Inflammatory macrophage (primary cell): Measurements from ENCODE around the gene CHCHD6.

Source experiments
- DNase-seq, 2 donors: peaks; one replicate each; pipeline ENCODE4 v3.0.0-alpha.2; 2020 to 2022

Gene CHCHD6

GRCh38 chr3:126704494-126705214, 614 bp downstream of the CHCHD6 start:
- DNase-seq: no peak

GRCh38 chr3:126706631-126707030, 2.6 kb downstream of the CHCHD6 start:
- DNase-seq: no peak

- DNase-seq: no peak
Observed at GRCh38 chr3:126711121-126711760, 7.2 kb downstream of the CHCHD6 start.

- DNase-seq: no peak
Observed at GRCh38 chr3:126713199-126713598, 9.2 kb downstream of the CHCHD6 start.

- DNase-seq: no peak
Observed at GRCh38 chr3:126714276-126714900, 10.3 kb downstream of the CHCHD6 start.

DNA sequence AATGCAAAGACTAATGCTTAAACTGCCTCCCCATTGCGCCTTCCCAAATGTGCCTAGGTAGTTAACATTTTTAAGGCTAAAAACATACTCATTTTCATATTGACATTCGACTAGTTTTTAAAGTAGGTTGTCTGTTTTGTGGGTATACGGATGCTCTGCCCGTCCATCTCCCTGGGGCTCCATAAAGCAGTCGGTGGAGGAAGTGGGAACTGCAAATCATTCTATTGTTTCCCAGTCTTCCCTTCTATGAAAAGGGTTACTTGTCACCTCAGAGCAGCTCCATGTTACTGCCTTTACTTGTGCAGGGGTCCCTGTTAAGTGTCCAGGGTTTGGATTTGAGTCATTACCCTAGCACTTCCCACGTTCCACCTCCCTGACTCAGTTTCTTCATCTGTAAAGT, 10.9 kb downstream of the CHCHD6 start:
- no peak for DNase-seq

- DNase-seq: no peak
Observed at GRCh38 chr3:126715432-126715831, 11.4 kb downstream of the CHCHD6 start.

DNA sequence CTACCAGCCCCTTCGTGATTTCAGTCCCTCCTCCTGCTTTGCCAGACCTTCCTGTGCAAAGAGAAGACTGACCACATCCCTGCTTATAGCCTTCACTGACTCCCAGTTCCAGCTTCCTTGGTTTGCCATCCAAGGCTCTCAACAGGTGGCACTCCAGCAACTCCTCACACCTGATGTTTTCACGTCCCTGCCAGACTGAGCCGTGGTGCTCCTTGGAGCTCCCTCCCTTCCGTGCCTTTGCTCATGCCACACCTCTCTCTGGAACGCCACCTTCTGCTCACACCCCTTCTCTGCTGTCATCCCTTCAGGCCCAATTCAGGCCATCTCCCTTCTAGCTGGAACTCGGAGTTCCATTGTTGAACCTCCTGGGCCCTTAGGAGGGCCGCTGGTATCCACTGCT, 12.0 kb downstream of the CHCHD6 start:
- no peak for DNase-seq

GRCh38 chr3:126718561-126719445, 14.8 kb downstream of the CHCHD6 start:
- DNase-seq: no peak

- DNase-seq: no peak
Observed at GRCh38 chr3:126720596-126720995, 16.6 kb downstream of the CHCHD6 start.

DNA sequence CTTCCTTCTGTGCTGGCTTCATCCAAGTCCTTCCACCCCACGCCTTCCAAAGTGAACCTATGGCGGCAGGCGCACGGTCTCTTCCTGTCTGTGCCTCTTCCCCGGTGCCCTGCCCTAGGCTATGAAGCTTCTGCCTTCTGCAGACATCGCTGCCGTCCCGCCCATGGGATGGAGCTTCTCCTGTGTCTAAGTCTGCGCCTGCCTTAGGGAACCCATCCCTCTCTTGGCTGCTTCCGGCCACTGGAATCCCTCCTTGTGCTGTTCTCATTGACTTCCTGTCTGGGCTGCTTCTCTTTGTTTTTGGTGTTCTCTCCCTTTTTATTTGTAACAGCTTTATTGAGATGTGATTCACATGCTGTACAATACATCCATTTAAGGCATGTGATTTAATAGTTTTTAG, 17.2 kb downstream of the CHCHD6 start:
- no peak for DNase-seq

- no peak for DNase-seq
Observed at GRCh38 chr3:126723237-126723636, 19.2 kb downstream of the CHCHD6 start.

- no peak for DNase-seq
Observed at GRCh38 chr3:126723801-126724200, 19.8 kb downstream of the CHCHD6 start.

GRCh38 chr3:126728680-126729079, 24.6 kb downstream of the CHCHD6 start:
- no peak for DNase-seq

DNA sequence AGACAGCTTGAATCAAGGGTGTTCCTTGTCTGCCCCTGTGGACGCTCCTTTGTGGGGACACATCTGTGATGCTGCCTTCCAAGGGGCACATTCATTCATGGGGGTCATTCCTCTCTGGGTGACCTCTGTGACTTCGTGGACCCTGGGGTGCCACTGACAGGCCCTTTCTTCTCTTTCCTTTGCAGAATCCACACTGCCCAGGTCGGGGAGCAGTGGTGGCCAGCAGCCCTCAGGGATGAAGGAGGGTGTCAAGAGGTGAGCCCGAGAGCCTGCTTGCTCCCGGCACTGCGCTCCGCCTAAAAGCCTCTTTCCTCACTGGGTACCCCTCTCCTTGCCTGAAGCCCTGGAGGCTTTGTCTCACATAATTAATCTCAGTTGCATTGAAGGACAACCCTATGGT, 26.3 kb downstream of the CHCHD6 start:
- no peak for DNase-seq

- peak; percentile 69 to 84 for DNase-seq
Observed at GRCh38 chr3:126731044-126731443, 27.0 kb downstream of the CHCHD6 start.

DNA sequence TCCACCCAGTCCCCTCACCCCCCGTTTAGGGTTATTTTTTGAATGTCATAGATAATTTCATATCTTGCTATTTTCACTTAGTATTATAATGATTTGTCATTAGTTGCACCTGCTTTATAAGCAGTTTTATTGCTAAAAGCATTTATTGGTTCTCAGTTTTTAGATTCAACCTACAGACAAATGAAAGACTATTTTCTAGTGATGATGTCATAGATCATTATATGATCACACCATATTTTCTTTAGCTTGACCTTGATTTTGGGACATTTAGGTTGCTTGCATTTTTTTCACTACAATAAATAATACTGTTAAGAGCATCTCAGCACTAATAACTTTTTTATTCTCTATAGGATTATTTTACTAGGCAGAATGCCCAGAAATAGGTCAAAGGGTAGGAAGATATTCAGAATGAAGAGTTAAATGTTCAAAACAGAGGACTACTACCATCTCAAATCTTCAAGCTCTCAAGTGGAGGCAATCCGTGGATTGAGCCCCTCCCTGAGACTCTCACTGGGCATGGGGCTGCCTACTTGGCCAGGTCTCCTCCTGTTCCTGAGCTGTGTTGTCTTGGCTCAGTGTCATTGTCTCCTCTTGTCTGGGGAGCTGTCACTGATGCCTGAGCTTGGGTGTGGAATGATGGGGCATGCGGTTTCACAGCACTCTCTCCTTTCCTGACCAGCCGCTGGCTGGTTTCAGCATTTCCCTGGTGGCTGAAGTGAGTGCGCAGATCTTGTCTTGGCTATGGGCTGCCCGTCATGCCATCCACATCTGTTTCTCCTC, 28.4 kb downstream of the CHCHD6 start:
- no peak for DNase-seq

DNA sequence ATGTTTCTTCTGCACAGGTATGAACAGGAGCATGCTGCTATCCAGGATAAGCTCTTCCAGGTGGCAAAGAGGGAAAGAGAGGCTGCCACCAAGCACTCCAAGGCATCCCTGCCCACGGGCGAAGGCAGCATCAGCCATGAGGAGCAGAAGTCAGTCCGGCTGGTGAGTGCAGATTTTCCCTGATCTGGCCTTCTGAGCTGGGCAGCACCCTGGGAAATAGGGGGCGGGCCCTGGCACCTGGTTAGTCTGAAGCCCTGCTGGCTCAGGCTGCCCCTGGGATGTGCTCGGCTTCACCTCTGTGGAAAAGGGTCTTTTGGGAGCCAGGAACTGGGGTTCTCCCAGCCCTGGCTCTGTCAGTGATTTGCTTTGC, 29.0 kb downstream of the CHCHD6 start:
- DNase-seq: no peak

DNA sequence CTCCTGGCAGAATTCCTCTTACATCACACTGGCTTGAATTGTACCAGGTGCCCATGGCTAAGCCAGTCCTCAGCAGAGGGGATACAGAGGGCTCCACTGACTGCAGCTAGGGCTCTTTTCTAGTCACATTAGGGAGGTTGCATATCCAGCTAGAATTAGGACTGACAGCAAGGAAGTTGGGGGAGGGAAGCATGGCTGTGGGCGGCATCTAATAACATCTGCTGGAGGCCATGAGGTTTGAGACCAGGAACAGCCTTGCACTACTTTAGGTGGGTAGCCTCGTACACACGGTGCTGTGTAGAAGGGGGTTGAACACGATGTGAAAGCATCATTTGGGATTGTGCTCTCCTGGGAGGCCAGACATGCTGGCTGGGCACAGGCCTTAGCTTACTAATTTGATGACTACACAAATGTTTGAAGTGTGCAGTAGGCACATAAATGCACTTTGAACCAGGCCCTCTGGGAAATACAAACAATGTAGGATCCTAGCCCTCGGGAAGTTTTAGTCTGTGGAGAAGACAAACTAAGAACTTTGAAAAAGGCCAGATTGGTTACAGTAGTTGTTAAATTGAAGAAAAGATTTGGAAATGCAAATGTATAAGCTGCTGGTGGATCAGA, 30.2 kb downstream of the CHCHD6 start:
- peak; percentile 36 to 66 for DNase-seq

- DNase-seq: no peak
Observed at GRCh38 chr3:126737527-126737926, 33.5 kb downstream of the CHCHD6 start.

DNA sequence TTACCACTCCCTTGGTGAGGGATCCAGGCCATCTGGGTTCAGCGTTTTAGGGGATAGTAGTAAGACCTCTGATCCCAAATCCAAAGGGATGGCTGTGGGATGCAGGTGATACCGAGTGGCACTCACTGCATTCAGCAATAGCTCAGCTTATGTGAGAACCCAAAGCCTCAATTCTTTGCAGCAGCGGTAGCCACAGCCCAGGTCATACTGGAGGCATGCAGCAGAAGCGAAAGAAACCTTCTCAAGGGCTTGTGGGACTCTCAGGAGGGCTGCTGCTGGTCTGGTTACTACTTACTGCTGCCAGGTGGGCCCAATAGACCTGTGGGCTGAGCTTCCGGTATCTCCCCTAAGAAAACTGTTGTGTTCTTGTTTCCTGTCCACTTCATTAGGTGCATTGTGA, 38.0 kb downstream of the CHCHD6 start:
- DNase-seq: no peak

- DNase-seq: no peak
Observed at GRCh38 chr3:126743350-126743749, 39.3 kb downstream of the CHCHD6 start.
